GM23338 (cell line): ENCODE results near the gene IL1R1.

ENCODE experiments used
- CREB1 ChIP-seq: fragments of 250-450 bp; sonication (Bioruptor Pico); IDR thresholded peaks from 2 replicates; pipeline ENCODE4 v1.5.0; 2020; ENCODE audit warnings: low read depth, mild to moderate bottlenecking, moderate library complexity
- EZH2 ChIP-seq: fragments of 200-600 bp; sonication (generic); IDR thresholded peaks from one replicate; pipeline ENCODE4 v1.8.0; 2017; ENCODE audit warnings: antibody characterized with exemption, mild to moderate bottlenecking, low read depth; ENCODE audit not compliant: unreplicated experiment
- POLR2AphosphoS5 ChIP-seq: IDR thresholded peaks from 2 replicates; pipeline ENCODE4 v1.6.1; 2016; ENCODE audit warnings: antibody characterized with exemption, low read depth
- TF ChIP-seq, protein P1 (sequence below), 2 experiments: fragments of 200-600 bp in 1 of 2; sonication (generic) in 1 of 2; conservative IDR thresholded peaks; 2 replicates each; pipeline versions ENCODE4 v1.5.1 to v1.6.1; 2016 to 2017; ENCODE audit warnings: antibody characterized with exemption in 2 of 2, low read depth in 2 of 2, mild to moderate bottlenecking in 2 of 2, moderate library complexity in 1 of 2

DNA sequence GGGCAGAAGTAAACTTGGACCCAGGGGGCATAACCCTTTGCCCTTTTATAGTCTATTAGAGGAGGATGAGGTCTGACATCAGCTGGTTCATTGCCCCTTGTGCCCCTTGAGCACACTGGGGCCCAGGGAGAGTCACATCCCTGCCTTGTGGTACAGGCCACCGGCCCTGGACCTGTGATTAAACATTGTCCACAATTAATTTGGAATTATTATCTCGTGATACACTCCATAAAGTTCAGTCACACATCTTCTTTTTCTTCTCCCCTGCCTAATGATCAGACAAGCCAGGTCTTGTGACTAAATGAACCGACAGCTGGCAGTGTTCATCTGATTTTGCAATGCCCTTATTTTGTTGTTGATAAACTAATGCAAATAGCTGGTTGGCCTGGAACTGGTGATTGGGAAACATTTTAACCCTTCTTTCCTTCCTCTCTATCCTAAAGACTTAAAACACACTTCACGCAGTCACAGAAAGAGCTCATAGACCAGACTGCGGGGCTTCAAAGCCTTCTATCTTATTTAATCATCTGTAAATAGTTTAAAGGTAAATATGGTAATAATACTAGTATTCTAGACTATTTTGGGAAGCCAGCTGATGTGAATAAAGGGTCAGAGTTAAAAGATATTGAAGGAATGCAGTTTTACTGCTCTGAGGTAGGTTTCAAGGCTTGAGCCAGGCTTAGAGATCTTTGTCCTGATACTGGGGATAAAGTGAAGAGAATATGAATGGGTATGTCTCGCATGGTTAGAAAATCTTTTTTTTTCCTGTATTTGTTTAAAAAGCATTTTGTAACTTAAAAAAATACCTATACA lies 13.4 kb downstream of the IL1R1 start:
- TF ChIP-seq, protein P1, sequence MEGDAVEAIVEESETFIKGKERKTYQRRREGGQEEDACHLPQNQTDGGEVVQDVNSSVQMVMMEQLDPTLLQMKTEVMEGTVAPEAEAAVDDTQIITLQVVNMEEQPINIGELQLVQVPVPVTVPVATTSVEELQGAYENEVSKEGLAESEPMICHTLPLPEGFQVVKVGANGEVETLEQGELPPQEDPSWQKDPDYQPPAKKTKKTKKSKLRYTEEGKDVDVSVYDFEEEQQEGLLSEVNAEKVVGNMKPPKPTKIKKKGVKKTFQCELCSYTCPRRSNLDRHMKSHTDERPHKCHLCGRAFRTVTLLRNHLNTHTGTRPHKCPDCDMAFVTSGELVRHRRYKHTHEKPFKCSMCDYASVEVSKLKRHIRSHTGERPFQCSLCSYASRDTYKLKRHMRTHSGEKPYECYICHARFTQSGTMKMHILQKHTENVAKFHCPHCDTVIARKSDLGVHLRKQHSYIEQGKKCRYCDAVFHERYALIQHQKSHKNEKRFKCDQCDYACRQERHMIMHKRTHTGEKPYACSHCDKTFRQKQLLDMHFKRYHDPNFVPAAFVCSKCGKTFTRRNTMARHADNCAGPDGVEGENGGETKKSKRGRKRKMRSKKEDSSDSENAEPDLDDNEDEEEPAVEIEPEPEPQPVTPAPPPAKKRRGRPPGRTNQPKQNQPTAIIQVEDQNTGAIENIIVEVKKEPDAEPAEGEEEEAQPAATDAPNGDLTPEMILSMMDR (conservative IDR thresholded peaks at IDR 0.05; ENCODE audit: low read depth in 2 of 2), result no peak
- no peak for TF ChIP-seq EZH2
- no peak for TF ChIP-seq POLR2AphosphoS5
- no peak for TF ChIP-seq CREB1 (CRISPR knock-in tag)
